Transverse colon (tissue), 3 donors: ENCODE data around the gene CLDN19.

Experiments
- POLR2A ChIP-seq: fragments of 450-650 bp; IDR thresholded peaks from one replicate; pipeline ENCODE4 v1.6.1; 2016; ENCODE audit warnings: antibody characterized with exemption, mild to moderate bottlenecking, moderate library complexity
- TF ChIP-seq, protein P1 (sequence below), 5 experiments: fragments of 200-600 bp in 3 of 5; fragments of 450-650 bp in 2 of 5; sonication (generic) in 3 of 5; IDR thresholded peaks; 1 replicate in 2 of 5; 2 replicates in 3 of 5; pipeline ENCODE4 v1.5.1; 2016 to 2017; ENCODE audit warnings: antibody characterized with exemption in 5 of 5, inconsistent platforms in 3 of 5, mild to moderate bottlenecking in 2 of 5, moderate library complexity in 1 of 5

DNA sequence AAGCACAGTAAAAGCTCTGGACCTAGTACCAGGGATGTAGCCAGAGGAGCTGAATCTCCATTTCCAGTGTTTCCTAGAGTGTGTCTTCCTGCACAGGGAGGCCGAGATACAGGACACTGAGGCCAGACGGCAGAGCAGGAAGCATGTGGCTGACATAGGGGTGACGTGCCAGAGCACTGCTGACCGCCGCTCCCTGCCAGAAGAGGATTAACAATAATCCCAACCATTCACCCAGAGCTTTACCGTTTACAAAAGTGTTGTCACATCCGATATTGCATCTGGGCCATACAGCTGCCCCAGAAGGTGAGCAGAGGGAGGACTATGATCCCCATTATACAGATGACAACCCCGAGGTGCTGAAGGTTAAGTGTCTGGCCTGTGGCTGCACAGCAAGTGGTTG is 5.8 kb upstream of the CLDN19 start:
- TF ChIP-seq POLR2A: no peak
- TF ChIP-seq, protein P1, sequence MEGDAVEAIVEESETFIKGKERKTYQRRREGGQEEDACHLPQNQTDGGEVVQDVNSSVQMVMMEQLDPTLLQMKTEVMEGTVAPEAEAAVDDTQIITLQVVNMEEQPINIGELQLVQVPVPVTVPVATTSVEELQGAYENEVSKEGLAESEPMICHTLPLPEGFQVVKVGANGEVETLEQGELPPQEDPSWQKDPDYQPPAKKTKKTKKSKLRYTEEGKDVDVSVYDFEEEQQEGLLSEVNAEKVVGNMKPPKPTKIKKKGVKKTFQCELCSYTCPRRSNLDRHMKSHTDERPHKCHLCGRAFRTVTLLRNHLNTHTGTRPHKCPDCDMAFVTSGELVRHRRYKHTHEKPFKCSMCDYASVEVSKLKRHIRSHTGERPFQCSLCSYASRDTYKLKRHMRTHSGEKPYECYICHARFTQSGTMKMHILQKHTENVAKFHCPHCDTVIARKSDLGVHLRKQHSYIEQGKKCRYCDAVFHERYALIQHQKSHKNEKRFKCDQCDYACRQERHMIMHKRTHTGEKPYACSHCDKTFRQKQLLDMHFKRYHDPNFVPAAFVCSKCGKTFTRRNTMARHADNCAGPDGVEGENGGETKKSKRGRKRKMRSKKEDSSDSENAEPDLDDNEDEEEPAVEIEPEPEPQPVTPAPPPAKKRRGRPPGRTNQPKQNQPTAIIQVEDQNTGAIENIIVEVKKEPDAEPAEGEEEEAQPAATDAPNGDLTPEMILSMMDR (IDR thresholded peaks at IDR 0.05): no peak
